GM21619 (cell line): ENCODE results near the gene AHCY.
"Not testable (repeated sequence)": the region's sequence is repeated elsewhere in the genome, so short reads cannot be mapped to it uniquely, and the experiment has no call there.

Experiments
- ATAC-seq: cut with Tn5 transposase; IDR thresholded peaks from one replicate; pipeline ENCODE4 v1.9.1; 2021; ENCODE audit not compliant: unreplicated experiment

The AHCY gene

DNA sequence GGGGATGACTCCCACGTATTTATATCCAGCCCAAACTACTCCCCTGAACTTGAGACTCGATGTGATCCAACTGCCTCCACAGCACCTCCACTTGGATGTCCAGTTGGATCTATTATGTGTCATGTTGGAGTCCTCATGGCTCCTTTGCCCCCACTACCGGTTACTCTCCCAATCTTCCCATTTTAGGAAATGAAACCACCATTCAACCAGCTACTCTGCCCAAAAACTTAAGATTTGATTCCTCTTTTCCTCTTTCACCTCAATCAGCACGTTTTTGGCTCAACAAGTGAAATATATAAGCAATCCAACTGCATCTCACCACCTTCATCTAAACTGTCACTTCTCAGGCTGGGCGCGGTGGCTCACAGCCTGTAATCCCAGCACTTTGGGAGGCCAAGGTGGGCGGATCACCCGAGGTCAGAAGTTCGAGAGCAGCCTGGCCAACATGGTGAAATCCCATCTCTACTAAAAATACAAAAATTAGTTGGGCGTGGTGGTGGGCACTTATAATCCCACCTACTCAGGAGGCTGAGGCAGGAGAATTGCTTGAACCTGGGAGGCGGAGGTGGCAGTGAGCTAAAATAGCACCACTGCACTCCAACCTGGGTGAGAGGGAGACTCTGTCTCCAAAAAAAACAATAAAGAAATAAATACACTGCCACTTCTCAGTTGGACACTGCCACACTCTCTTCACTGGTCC lies 3.4 kb downstream of the AHCY start:
- no peak for ATAC-seq

DNA sequence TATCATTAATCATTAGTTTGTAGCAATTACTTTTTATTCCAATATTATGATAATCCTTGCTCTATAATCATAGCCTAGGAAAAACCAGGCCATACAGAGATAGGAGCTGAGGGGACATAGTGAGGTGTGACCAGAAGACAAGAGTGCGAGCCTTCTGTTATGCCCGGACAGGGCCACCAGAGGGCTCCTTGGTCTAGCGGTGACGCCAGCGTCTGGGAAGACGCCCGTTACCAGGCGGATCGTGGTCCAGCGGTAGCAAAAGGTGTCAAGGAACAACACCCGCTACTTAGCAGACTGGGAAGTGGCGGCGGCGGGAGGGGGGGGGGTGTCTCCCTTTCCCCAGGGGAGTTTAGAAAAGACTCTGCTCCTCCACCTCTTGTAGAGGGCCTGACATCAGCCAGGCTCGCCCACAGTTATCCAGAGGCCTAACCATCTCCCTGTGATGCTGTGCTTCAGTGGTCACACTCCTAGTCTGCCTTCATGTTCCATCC lies 4.8 kb downstream of the AHCY start:
- not testable (repeated sequence) for ATAC-seq

DNA sequence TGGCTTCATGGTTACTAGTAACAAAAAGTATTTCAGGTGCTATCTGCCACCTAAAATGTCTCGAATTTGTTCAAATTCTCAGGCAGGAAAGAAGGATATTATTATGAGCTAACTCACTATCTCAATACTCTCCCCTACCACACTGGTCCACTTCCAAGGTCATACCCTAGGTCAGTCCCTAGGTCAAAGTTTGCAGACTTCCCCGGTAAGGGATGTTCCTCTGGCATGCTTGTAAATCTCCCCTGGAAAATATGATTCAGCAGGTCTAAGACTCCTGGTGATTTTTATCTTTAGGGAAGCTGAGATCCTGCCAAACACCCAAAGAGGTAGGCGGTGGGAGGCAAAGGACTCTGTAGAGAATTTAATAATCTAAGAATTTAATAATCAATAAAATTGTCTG lies 6.7 kb downstream of the AHCY start:
- ATAC-seq = no peak

DNA sequence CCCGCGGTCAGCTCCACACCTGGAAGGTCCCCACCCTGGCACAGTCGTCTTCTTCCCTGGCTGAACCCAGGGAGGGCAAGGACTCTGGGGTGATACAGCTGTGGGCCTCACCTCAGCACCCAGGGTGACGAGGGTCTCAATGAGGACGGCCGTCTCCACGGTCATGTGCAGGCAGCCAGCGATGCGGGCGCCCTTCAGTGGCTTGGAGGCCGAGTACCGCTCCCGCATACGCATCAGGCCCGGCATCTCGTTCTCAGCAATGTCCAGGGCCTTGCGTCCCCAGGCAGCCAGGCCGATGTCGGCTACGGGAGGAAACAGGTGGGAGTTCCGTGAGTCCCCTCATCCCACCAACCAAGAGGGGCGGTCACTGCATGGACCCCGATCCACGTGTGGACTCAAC lies 7.9 kb downstream of the AHCY start:
- no peak for ATAC-seq

DNA sequence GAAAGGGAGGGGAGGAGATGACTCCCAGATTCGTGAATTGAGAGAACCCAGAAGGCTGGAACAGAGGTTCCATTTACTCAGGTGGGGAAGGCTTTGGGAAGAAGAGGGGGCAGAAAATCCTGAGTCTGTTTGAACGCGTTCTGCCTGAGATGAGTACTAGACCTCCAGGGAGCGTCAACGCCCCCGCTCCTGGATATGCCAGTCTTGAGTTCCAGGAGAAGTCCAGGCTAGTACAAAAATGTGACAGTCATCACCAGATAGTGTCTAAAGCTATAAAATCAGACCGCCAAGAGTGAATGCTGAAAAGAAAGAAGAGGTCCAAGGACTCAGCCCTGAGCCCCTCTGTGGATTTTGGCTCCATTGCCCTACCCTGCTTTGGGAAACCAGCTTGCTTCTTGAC lies 8.6 kb downstream of the AHCY start:
- no peak for ATAC-seq

DNA sequence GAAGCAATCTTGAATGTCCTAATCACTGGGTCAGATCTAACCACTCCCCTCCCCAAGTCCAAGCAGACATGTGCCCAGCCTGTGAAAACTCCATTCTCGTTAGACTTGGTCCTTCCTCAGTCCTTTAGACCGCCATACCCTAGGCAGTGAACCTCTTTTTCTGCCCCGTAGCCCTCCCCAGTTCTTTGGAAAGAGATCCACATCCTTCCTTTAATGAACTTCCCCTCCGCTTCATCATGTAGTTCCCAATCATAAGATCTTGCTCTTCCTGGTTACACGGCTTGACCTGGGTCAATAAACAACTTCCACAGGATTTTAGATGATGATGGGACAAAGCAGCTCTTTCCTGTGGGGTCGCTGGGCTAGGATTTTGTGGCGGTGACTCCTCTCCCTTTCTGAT lies 9.6 kb downstream of the AHCY start:
- ATAC-seq = no peak

DNA sequence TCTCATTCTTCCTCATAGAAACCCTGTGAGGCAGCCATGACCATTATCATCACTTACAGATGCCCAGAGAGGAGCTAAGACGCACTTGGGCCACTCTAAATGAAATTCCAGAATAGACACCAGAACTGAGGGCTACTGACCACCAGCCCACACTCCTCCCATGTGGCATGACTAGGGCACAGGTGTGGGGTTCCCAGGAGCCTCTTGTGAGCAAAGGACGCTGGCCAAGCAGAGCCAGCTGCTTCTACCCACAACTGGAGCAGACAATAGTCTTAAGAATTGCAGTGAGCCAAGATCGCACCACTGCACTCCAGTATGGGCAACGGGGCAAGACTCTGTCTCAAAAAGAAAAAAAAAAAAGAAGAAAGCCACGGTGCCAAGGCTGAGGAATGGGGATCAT lies 10.0 kb downstream of the AHCY start:
- no peak for ATAC-seq

DNA sequence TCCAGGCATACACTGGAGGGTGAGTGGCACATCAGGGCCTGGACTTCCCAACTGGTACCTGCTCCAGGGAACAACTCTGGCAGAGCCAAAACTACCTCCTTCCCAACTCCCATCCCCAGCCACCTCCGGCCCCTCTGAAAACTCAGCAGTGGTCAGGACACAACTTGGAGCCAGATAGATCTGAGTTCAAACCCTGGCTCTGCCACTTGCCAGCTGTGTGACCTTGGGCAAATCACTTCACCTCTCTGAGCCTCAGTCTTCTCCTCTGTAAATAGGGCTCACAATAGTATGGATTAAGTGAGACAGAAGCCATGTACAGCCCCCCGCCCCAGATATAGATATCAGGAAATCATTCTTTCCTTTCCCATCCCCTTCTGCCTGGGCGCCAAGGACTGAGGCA lies 10.7 kb downstream of the AHCY start:
- no peak for ATAC-seq

DNA sequence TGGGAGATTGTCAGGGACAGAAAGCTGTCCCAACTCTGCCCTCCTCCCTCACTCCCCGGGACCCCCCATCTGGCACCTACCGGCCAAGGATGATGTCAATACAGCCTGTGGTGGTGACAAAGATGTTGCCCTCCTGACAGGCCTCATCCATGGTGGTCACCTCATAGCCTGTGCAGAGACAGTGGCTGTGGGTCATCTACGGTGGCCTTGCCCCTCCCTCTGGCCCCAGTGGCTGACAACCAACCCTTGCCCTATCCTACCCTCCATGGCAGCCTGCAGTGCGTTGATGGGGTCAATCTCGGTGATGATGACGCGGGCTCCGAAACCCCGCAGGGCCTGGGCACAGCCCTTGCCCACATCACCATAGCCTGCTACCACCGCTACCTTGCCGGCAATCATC lies 12.7 kb downstream of the AHCY start:
- no peak for ATAC-seq

DNA sequence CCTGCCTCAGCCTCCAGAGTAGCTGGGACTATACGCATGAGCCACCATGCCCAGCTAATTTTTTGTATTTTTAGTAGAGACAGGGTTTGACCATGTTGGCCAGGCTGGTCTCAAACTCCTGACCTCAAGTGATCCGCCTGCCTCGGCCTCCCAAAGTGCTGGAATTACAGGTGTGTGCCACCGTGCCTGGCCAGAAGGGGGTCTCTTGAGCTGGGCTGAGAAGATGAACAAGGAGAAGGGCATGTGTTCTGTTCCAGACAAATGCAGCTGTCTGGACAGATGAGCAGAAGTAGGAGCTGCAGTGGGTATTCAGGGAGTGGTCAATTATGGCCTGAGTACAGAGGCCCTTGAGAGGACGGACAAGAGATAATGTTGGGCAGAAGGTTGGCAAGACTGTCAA lies 15.7 kb downstream of the AHCY start:
- not testable (repeated sequence) for ATAC-seq

DNA sequence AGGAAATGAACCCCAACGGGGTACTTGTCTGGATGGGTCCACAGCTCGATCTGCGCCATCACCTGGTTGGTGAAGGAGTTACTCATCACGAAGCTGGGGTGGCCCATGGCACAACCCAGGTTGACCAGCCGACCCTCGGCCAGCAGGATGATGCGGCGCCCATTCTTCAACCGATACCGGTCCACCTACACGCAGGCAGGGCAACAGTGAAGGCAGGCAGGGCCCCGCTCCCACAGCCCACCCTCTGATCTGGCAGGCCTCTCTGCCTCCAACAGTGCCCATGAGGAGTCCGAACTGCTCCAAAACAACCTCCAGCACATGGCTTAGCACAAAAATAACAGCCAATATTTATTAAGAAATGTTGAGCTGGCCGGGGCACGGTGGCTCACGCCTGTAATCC lies 17.7 kb downstream of the AHCY start:
- no peak for ATAC-seq

DNA sequence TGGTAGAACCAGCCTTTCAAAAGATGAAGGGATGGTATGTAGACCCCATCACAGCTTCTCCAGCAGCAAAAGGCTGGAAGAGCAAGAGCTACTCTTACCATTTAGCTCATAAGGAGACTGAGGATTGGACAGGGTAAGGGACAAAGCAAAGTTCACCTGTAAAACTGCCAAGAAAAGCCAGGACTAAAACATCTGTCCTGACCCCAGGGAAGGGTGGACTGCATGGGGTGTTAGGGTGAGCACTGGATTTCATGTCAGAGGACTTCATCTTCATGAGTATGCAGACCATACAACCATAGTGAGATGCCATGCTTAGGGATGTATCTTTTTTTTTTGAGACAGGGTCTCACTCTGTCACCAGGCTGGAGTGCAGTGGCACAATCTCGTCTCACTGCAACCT lies 19.3 kb downstream of the AHCY start:
- ATAC-seq = no peak

DNA sequence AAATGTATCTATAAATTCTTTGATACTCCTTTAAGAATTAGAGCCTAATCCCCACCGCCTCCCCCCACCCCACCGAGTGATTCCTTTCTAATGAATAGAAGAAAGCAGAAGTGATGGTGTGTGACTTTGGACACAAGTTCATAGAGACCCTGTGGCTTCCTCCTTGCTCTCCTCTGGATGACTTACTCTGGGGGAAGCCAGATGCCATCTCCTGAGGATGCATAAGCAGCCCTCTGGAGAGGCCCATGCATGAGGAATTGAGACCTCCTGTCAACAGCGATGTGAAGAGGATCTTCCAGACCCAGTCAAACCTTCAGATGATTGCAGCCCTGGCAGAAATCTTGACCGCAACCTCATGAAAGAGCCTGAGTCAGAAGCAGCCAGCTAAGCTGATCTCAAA lies 21.1 kb downstream of the AHCY start:
- no peak for ATAC-seq

DNA sequence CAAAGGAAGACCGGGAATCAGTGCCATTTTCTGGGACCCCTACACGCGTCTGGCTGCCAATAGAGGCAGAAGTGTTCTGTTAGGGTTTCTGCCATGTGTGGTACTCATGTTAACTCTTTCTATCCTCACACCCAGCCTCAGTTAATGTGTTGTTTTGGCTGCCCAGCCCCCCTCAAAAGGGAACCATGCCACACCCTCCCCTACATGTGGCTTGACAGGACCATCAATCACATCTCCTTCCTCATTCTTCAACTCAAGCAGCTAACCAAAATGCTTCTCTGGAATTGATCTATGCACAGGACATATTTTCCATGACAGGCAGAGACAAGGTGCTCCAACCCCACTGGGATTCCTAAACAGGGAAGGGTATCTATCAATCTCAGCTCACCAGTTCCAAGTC lies 22.0 kb downstream of the AHCY start:
- ATAC-seq = no peak

DNA sequence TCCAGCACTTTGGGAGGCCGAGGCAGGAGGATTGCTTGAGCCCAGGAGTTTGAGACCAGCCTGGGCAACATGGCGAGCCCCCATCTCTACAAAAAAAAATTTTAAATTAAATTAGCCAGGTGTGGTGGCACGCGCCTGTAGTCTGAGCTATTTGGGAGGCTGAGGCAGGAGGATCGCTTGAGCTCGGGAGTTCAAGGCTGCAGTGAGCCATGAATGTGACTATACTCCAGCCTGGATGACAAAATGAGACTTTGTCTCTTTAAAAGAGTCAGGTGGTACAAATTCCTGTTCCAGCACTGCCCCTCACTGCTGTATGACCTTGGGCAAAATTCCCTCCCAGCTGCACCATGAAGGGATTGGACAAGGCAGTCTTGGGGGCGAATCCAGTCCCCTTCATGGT lies 28.5 kb downstream of the AHCY start:
- no peak for ATAC-seq

DNA sequence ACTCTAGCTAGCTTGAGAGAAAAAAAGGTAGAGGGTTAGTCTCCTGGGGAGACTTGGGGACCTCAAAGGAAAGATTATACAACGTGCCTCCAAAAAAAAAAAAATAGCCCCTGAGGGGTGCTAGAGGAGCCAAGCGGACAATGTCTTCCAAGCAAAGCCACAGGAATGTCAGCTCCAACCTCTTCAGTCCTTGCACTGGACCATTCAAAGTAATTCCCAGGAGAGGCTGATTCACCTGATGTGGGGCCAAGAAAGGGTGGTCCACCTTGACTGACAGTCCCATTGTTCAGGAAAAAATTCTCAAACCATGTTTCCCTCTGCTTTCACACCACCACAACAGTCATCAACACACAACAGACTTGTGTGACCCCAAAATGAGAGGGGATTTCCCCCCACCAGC lies 31.2 kb downstream of the AHCY start:
- no peak for ATAC-seq

DNA sequence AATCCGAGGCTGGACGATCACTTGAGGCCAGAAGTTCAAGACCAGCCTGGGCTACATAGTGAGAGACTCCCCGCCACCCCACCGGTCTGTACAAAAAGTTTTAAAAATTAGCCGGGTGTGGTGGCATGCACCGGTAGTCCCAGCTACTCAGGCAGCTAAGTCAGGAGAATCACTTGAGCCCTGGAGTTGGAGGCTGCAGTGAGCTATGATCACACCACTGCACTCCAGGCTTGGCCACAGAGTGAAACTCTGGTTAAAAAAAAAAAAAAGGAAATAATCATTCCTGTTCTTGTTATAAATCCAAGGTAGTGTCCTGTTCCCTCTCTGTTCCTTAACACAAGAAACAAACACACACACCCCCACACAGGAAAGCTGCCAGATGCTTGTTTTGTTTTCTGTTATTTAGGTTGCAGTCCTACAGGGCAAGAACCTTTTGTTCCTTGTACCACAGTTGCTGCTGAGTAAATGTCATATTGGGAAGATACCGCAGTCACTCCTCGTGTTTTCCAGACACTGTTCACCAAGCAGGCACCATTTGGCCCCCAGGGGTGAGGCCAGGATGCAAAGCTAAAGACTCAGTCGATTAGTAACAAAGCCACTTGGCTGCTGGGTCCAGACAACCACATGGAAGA lies 33.0 kb downstream of the AHCY start:
- ATAC-seq = no peak

DNA sequence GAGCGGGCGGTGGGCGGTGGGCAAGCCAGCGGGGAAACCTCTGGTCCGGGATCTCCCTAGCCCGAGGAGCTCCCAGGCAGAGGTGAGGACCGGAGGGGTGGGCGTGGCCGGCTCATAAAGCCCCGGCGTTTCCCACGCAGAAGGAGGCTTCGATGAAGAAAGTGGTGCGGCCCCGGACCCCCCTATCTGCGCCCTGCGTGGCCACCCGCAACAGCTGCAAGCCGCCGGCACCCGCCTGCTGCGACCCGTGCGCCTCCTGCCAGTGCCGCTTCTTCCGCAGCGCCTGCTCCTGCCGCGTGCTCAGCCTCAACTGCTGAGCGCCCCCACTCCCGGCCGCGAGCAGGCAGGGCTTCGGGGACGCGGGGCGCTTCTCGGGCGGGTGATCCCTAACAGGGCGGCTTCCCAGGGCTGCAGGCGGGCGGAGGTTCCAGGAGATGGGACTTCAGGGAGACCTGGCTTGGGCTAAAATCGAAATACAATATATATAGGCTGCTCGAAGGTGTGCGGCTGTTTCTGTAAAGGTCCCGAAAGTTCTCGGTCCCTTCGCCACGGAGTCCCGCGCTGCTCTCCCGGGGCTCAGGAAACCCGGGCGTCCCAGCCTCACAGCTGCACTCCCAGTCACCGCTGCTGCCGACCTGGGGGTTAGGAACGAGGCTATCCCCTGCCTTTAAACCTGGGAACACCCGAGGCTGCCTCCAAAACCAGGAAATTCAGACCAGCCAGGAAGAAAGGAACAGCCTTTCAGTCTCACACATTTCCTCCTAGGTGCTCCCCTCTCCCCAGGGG lies 34.1 kb downstream of the AHCY start:
- ATAC-seq = no peak

DNA sequence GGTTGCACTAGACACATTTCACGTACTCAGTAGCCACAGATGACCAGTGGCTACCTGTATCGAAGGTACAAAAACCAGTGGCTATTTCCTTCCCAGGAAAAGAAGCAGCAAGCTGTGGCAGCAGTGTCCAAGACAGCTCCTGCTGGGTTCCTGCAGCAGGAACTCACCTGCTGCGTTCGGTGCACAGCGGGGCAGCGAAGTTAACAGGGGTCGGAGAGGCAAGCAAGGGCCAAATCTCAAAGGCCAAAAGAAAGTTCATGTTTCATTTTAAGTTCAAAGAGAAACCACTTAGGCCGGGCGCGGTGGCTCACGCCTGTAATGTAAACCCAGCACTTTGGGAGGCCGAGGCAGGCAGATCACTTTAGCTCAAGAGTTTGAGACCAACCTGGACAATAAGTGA lies 35.0 kb downstream of the AHCY start:
- ATAC-seq = no peak

DNA sequence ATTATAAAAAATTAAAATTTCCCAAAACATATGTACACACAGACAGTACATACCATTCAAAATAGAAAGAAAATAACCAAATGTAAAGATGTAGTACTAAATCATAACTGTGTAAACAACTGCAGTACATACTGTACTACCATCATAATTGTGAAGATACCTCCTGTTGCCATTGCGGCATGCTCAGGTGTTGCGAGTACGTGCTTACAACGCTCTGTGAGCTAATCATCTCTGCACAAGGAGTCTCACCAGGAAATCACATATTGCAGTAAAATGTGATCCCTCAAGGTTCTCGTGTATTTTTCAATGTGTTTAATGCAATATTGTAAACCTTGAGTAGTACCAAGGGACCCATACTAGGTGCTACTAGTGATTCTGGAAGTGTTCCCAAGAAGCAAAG lies 39.0 kb downstream of the AHCY start:
- ATAC-seq = no peak

DNA sequence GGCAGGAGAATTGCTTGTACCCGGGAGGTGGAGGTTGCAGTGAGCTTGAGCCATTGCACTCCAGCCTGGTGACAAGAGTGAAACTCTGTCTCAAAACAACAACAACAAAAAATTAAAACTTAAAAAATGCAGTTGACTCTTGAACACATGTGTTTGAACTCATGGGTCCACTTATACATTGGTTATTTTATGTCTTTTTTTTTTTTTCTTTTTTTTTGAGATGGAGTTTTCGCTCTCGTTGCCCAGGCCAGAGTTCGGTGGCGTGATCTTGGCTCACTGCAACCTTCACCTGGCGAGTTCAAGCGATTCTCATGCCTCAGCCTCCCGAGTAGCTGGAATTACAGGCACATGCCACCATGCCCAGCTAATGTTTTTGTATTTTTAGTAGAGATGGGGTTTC lies 39.7 kb downstream of the AHCY start:
- ATAC-seq = not testable (repeated sequence)
